T-cell (primary cell): ENCODE measurements around the gene ROBO2. TPM values are rescaled to one million over a fixed set of nuclear protein-coding genes. Genes with fewer than 3 reads are reported as not detected.

Source experiments
- ATAC-seq, 4 experiments: fragments of 200-7000 bp in 3 of 4; fragments of 150-1000 bp in 1 of 4; cut with Tn5 transposase; replicated peaks in 1 of 4; 1 replicate in 3 of 4; 2 replicates in 1 of 4; pipeline ENCODE4 v1.10.0; 2021; ENCODE audit warnings: moderate library complexity in 3 of 4, mild to moderate bottlenecking in 2 of 4, moderate number of reproducible peaks in 1 of 4
- CTCF ChIA-PET, 2 donors: fragments of 300-600 bp; sonication (Branson Sonifier 250); formaldehyde crosslinking; loops; one replicate each; lab custom pipeline; 2022; ENCODE audit warnings: antibody characterized with exemption in 2 of 2; lab: Charles Lee
- POLR2A ChIA-PET, 2 donors: fragments of 300-600 bp; sonication (Branson Sonifier 250); formaldehyde crosslinking; loops; one replicate each; lab custom pipeline; 2022; ENCODE audit warnings: antibody characterized with exemption in 2 of 2; lab: Charles Lee
- DNase-seq, 35 experiments: peaks; one replicate each; pipeline versions ENCODE4 v3.0.0 to v3.0.0-alpha.2; 2013 to 2023
- H3K27ac ChIP-seq: one replicate; pipeline ENCODE4 v1.5.1; 2013; ENCODE audit warnings: low read length
- H3K27me3 ChIP-seq, 2 experiments: replicated peaks in 1 of 2; 1 replicate in 1 of 2; 2 replicates in 1 of 2; pipeline versions ENCODE4 v1.6.1 to v1.7.0; 2013; ENCODE audit warnings: low read length in 1 of 2, mixed read lengths in 1 of 2; ENCODE audit not compliant: control insufficient read depth in 2 of 2, insufficient read depth in 2 of 2; ENCODE audit errors: extremely low read depth in 1 of 2
- H3K36me3 ChIP-seq, 2 donors: 1 replicate in 1 of 2; 2 replicates in 1 of 2; pipeline versions ENCODE4 v1.6.1 to v1.7.0; 2013; ENCODE audit warnings: low read length in 1 of 2; ENCODE audit not compliant: control insufficient read depth in 2 of 2, insufficient read depth in 1 of 2; ENCODE audit errors: extremely low read depth in 1 of 2
- H3K4me1 ChIP-seq, 2 experiments: 1 replicate in 1 of 2; 2 replicates in 1 of 2; pipeline versions ENCODE4 v1.6.1 to v1.7.0; 2013; ENCODE audit warnings: low read length in 2 of 2, mixed read lengths in 1 of 2; ENCODE audit not compliant: insufficient read depth in 2 of 2, control insufficient read depth in 1 of 2; ENCODE audit errors: extremely low read depth in 1 of 2
- H3K4me3 ChIP-seq, 2 donors: 1 replicate in 1 of 2; 2 replicates in 1 of 2; pipeline versions ENCODE4 v1.5.1 to v1.7.0; 2013; ENCODE audit warnings: mild to moderate bottlenecking in 2 of 2, low read length in 1 of 2, moderate library complexity in 1 of 2; ENCODE audit not compliant: control insufficient read depth in 1 of 2; ENCODE audit errors: extremely low read depth in 1 of 2
- H3K9me3 ChIP-seq: 2 replicates; pipeline ENCODE4 v1.7.0; 2013
- H3K27ac Mint-ChIP-seq, 2 donors: one replicate each; pipeline ENCODE4 v1.8.0; 2020 to 2021; ENCODE audit warnings: mild to moderate bottlenecking in 2 of 2, mixed read lengths in 2 of 2
- H3K27me3 Mint-ChIP-seq, 2 donors: one replicate each; pipeline ENCODE4 v1.8.0; 2021 to 2022; ENCODE audit warnings: mixed read lengths in 2 of 2
- H3K36me3 Mint-ChIP-seq: one replicate; pipeline ENCODE4 v1.8.0; 2021; ENCODE audit warnings: mixed read lengths
- H3K4me1 Mint-ChIP-seq, 3 donors: one replicate each; pipeline ENCODE4 v1.8.0; 2020 to 2022; ENCODE audit warnings: mixed read lengths in 3 of 3, mild to moderate bottlenecking in 1 of 3
- H3K4me3 Mint-ChIP-seq, 3 donors: one replicate each; pipeline ENCODE4 v1.8.0; 2020 to 2022; ENCODE audit warnings: mild to moderate bottlenecking in 3 of 3, mixed read lengths in 3 of 3, moderate library complexity in 3 of 3
- H3K9me3 Mint-ChIP-seq, 3 donors: one replicate each; pipeline ENCODE4 v1.8.0; 2020 to 2022; ENCODE audit warnings: mixed read lengths in 3 of 3
- WGBS: methylation state at CpG from one replicate; pipeline ENCODE4 v1.1.5; 2013; ENCODE audit warnings: missing lambda C conversion rate; ENCODE audit not compliant: insufficient coverage; 5-methylcytosine and 5-hydroxymethylcytosine counted together
- total RNA-seq, 35 experiments: library from RNA in 6 of 35; stranded (reverse) in 6 of 35; fragments of 120-200 nt in 1 of 35; gene quantifications; one replicate each; pipeline versions ENCODE4 v1.2.1 to v1.2.4 and lab custom pipeline; 2013 to 2026

The ROBO2 gene
- total RNA-seq, 5 donors from 2014 or later (not counting 1 experiment from before 2014, with no cell fraction given) = not detected

- Mint-ChIP-seq H3K27ac (no peak overlapping the region), H3K4me1 (no peaks in the 10 kb centered on the region), H3K27me3 (no peaks in the 10 kb centered on the region), H3K36me3 (no peaks in the 10 kb centered on the region), H3K4me3 (no peak overlapping the region), H3K9me3 (peaks cover 4 to 22% (median 5%) of the 10 kb centered on the region in 3 donors)
- ATAC-seq (no peak), DNase-seq (no peak)
- CTCF ChIA-PET = no interaction called here
- POLR2A ChIA-PET = no interaction called here
- WGBS = 80% methylated on average over 2 of the region's 7 CpGs
- Histone ChIP-seq H3K4me3 (no peak overlapping the region), H3K9me3 (no peaks in the 10 kb centered on the region), H3K27me3 (no peaks in the 10 kb centered on the region), H3K27ac (no peak overlapping the region), H3K36me3 (no peaks in the 10 kb centered on the region), H3K4me1 (no peaks in the 10 kb centered on the region)
Observed at GRCh38 chr3:77014226-77014625, 25.7 kb upstream of the ROBO2 start.

DNA sequence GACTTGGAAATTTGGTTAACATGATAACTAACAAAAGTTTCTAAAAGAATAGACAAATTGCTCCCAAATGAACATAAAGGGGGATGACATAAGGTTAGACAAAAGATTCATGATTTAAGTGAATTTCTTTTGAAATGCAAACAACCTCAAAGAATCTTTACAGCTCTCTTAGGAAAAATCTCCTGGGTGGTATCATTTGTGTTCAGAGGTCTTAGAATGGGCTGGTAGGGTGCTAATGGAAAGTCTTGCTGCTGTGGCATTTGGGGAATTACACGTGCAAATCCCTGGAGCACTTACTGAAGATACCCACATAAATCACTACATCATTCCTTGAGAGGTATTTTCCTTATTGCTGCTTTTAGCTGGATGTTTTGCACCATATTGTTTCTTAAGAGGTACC lies 14.4 kb upstream of the ROBO2 start:
- H3K9me3 Mint-ChIP-seq = peaks cover 5 to 18% (median 5%) of the 10 kb centered on the region in 3 donors
- H3K27ac Mint-ChIP-seq = no peak overlapping the region
- no peaks in the 10 kb centered on the region for H3K27me3 Mint-ChIP-seq
- WGBS = no CpG with 5 or more reads among the region's 1 CpG
- no peaks in the 10 kb centered on the region for H3K36me3 Mint-ChIP-seq
- H3K4me1 ChIP-seq = no peaks in the 10 kb centered on the region
- H3K4me3 Mint-ChIP-seq = no peak overlapping the region
- H3K4me3 ChIP-seq = no peak overlapping the region
- H3K27me3 ChIP-seq = no peaks in the 10 kb centered on the region
- POLR2A ChIA-PET = no interaction called here
- H3K36me3 ChIP-seq = no peaks in the 10 kb centered on the region
- CTCF ChIA-PET = no interaction called here
- H3K27ac ChIP-seq = no peak overlapping the region
- DNase-seq = no peak
- ATAC-seq = no peak
- no peaks in the 10 kb centered on the region for H3K9me3 ChIP-seq
- no peaks in the 10 kb centered on the region for H3K4me1 Mint-ChIP-seq

DNA sequence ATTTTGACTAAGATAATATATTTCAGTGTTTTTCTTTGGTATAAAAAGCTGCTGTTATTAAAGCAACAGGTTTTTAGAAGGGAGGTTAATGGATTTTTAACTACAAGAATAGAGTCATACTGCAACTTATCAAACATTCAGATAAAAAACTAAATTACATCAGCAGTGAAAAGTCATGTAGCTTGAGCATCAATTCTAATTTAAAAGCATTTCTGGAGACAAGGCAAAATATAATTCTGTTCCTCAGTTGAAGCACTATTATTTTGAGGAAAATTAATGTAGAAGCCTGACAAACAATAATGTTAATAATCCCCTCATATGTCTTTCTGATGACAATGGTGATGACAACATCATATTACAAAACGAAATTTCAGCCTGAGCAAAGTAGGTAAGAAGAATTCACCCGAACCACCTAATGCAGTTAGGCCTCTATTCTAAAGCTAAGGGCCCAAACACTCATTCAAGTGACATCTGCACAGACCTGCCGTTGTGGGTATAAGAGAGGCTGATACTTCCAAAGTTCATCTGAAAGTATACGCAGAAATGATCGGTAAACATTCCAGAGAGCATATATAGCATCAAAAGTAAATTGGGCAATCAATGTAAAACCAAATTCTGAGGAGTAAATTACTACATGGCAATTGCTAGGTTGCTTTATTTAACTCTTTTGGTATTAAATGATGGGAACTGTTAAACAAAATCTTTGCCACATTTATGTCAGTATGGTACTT lies 12.8 kb upstream of the ROBO2 start:
- POLR2A ChIA-PET = interaction anchor here in 1 of 2 donors (0.7 kb wide), 1 partner anchor 10 kb away, joined by 4 read pairs; no protein-coding TSS in a partner anchor
- no peak for ATAC-seq
- DNase-seq = no peak

GRCh38 chr3:77028005-77028404 lies 11.9 kb upstream of the ROBO2 start:
- Mint-ChIP-seq H3K4me3 (no peak overlapping the region), H3K27me3 (no peaks in the 10 kb centered on the region), H3K9me3 (peaks cover 3 to 24% (median 5%) of the 10 kb centered on the region in 3 donors), H3K27ac (no peak overlapping the region), H3K36me3 (no peaks in the 10 kb centered on the region), H3K4me1 (no peaks in the 10 kb centered on the region)
- Histone ChIP-seq H3K4me1 (no peaks in the 10 kb centered on the region), H3K27ac (no peak overlapping the region), H3K27me3 (no peaks in the 10 kb centered on the region), H3K36me3 (no peaks in the 10 kb centered on the region), H3K9me3 (no peaks in the 10 kb centered on the region), H3K4me3 (no peak overlapping the region)
- ATAC-seq (no peak), DNase-seq (no peak)
- no CpG with 5 or more reads among the region's 2 CpGs for WGBS
- ChIA-PET POLR2A (no interaction called here), CTCF (interaction anchor here in 1 of 2 donors (0.6 kb wide), 1 partner anchor 162 kb away, joined by 3 read pairs; no protein-coding TSS in a partner anchor)

More for the DNA sequence above, 12.8 kb upstream of the ROBO2 start:
- Mint-ChIP-seq H3K4me3 (no peak overlapping the region), H3K4me1 (no peaks in the 10 kb centered on the region), H3K36me3 (no peaks in the 10 kb centered on the region), H3K27me3 (no peaks in the 10 kb centered on the region), H3K9me3 (peaks cover 3 to 24% (median 5%) of the 10 kb centered on the region in 3 donors), H3K27ac (no peak overlapping the region)
- WGBS = 100% methylated on average over 1 of the region's 5 CpGs
- H3K9me3 ChIP-seq = no peaks in the 10 kb centered on the region
- no peaks in the 10 kb centered on the region for H3K36me3 ChIP-seq
- CTCF ChIA-PET = no interaction called here
- H3K4me3 ChIP-seq = no peak overlapping the region
- no peaks in the 10 kb centered on the region for H3K27me3 ChIP-seq
- H3K27ac ChIP-seq = no peak overlapping the region
- H3K4me1 ChIP-seq = no peaks in the 10 kb centered on the region

DNA sequence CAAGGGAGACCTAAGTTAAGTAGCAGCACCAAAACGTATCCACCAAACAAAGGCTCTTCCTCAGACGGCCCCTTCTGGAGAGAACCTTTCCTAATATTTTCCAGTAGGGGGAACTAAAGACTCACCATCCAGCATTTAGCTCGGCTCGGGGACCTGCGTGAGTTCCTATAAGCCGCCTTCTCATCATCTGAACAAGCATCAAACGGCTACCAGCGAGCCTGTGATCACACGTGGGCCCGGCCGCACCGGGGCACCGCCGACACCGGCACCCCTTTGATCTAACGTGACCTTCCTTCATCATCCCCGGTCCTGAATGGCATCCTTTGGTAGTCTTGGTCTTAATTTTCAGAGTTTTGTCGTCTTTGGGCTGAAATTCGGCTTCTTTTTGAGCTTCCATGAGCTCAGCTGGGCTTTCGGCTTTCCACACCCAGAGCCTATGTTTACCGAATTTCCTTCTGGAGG lies 1.4 kb upstream of the ROBO2 start:
- DNase-seq = no peak
- WGBS = 2% methylated on average over 14 of the region's 21 CpGs
- peaks cover 0 to 4% (median 0%) of the 10 kb centered on the region in 3 donors for H3K9me3 Mint-ChIP-seq
- H3K4me1 ChIP-seq = no peaks in the 10 kb centered on the region
- no peak for ATAC-seq
- peaks cover 17 to 32% of the 10 kb centered on the region in 2 donors for H3K27me3 Mint-ChIP-seq
- H3K4me1 Mint-ChIP-seq = peaks cover 0 to 2% (median 0%) of the 10 kb centered on the region in 3 donors
- H3K9me3 ChIP-seq = no peaks in the 10 kb centered on the region
- peaks cover 11 to 21% of the 10 kb centered on the region in 2 experiments for H3K27me3 ChIP-seq
- H3K27ac Mint-ChIP-seq = no peak overlapping the region
- no peaks in the 10 kb centered on the region for H3K36me3 ChIP-seq
- no peak overlapping the region for H3K4me3 Mint-ChIP-seq
- POLR2A ChIA-PET = interaction anchor here in 1 of 2 donors (0.7 kb wide), 1 partner anchor 50 kb away, joined by 3 read pairs; no protein-coding TSS in a partner anchor
- H3K4me3 ChIP-seq = no peak overlapping the region
- CTCF ChIA-PET = no interaction called here
- no peaks in the 10 kb centered on the region for H3K36me3 Mint-ChIP-seq
- no peak overlapping the region for H3K27ac ChIP-seq

- H3K36me3 ChIP-seq = no peaks in the 10 kb centered on the region
- no peaks in the 10 kb centered on the region for H3K36me3 Mint-ChIP-seq
- DNase-seq (no peak), ATAC-seq (no peak)
- 8% methylated on average over 17 of the region's 33 CpGs for WGBS
- H3K4me3 Mint-ChIP-seq = no peak overlapping the region
- peaks cover 0 to 2% (median 0%) of the 10 kb centered on the region in 3 donors for H3K4me1 Mint-ChIP-seq
- peaks cover 11 to 21% of the 10 kb centered on the region in 2 experiments for H3K27me3 ChIP-seq
- H3K4me3 ChIP-seq = no peak overlapping the region
- H3K9me3 Mint-ChIP-seq = peaks cover 0 to 4% (median 0%) of the 10 kb centered on the region in 3 donors
- peaks cover 17 to 32% of the 10 kb centered on the region in 2 donors for H3K27me3 Mint-ChIP-seq
- H3K27ac Mint-ChIP-seq = no peak overlapping the region
- CTCF ChIA-PET = no interaction called here
- H3K4me1 ChIP-seq = no peaks in the 10 kb centered on the region
- POLR2A ChIA-PET = interaction anchor here in 1 of 2 donors (0.7 kb wide), 1 partner anchor 50 kb away, joined by 3 read pairs; no protein-coding TSS in a partner anchor
- no peaks in the 10 kb centered on the region for H3K9me3 ChIP-seq
- no peak overlapping the region for H3K27ac ChIP-seq
Observed at GRCh38 chr3:77038930-77039605, 831 bp upstream of the ROBO2 start.
